Right renal cortex interstitium (tissue), 3 donors: ENCODE data around the gene SPACA6. TPM values are rescaled to one million over a fixed set of nuclear protein-coding genes. Genes with fewer than 3 reads are reported as not detected.
"Not testable (repeated sequence)": the region's sequence is repeated elsewhere in the genome, so short reads cannot be mapped to it uniquely, and the experiment has no call there.

Experiments
- DNase-seq, 3 donors: peaks; one replicate each; pipeline ENCODE4 v3.0.0-alpha.2; 2013; ENCODE audit warnings: low read depth in 3 of 3, low spot score in 2 of 3
- polyA plus RNA-seq, 3 donors: library from polyadenylated mRNA; unstranded; fragments of 120-200 nt; gene quantifications; one replicate each; pipeline ENCODE4 v1.2.1, GENCODE V29; 2013; ENCODE audit not compliant: insufficient read length in 3 of 3

SPACA6 gene, protein sequence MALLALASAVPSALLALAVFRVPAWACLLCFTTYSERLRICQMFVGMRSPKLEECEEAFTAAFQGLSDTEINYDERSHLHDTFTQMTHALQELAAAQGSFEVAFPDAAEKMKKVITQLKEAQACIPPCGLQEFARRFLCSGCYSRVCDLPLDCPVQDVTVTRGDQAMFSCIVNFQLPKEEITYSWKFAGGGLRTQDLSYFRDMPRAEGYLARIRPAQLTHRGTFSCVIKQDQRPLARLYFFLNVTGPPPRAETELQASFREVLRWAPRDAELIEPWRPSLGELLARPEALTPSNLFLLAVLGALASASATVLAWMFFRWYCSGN
- polyA plus RNA-seq, result 10 to 100 TPM; 11.6 to 15.5 (median 12.1) TPM

DNA sequence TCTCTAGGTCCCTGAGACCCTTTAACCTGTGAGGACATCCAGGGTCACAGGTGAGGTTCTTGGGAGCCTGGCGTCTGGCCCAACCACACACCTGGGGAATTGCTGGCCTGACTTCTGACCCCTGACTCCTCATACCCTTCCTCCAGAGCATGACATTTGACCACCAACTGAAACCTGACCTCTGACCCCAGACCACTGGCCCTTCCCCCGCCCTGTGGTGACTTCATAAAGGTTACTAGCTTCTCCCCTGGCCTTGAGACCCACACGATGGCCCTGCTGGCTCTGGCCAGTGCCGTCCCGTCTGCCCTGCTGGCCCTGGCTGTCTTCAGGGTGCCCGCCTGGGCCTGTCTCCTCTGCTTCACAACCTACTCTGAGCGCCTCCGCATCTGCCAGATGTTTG, at the start of gene SPACA6:
Gene SPACA6 (plus strand): TSS at position 71 of the 400 bp plus-strand sequence. CDS start 197 bp downstream, at position 268.
- no peak for DNase-seq

DNA sequence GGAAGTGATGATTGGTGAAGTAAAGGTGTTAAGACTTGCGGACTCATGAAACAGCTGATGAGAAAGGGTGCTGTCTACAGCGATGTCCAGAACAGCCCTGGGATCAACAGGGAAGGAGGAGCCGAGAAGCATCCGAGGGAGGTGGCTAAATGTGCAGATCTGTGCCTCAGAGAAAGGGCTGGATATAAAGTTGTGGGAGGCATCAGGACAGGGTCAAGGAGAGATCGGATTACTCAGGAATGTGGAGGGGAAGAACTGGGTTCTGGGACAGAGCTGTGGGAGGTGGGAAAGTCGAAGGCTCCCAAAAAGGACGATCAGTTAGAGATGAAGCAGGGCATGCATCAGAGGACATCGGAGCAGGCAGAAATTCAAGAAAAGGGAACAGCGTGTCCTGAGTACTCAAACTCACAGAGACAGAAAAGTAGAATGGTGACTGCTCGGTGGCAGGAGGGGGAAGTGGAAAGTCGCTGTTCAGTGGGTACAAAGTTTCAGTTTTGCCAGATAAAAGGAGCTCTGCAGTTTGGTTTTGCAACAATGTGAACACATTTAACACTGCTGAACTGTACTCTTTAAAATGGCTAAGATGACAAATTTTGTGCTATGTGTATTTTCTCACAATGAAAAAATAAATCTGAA, 48.4 kb upstream of the SPACA6 start:
- no peak for DNase-seq

DNA sequence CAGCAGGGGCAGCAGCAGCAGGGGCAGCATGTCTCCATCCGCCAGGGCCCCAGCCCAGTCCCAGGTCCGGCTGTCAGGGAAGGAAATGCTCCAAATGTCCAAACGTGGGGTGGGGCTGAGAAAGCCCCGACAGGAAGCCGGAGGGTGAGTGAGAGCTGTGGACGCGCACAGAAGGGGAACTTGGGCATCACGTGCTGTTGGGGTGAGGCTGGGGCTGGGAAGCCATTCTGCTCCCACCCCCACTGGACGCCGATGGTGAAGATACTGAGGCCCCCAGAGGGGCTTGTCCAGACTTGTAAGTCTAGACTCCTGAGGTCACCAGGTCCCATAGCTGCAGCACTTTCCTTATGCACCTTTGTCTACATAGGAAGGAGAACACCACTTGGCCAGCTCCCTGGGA, 46.4 kb upstream of the SPACA6 start, which contains the start of gene SIGLEC14:
Gene SIGLEC14 (minus strand): TSS at position 96 of the 400 bp plus-strand sequence. CDS start 66 bp downstream, at position 30.
- DNase-seq, result not testable (repeated sequence)

DNA sequence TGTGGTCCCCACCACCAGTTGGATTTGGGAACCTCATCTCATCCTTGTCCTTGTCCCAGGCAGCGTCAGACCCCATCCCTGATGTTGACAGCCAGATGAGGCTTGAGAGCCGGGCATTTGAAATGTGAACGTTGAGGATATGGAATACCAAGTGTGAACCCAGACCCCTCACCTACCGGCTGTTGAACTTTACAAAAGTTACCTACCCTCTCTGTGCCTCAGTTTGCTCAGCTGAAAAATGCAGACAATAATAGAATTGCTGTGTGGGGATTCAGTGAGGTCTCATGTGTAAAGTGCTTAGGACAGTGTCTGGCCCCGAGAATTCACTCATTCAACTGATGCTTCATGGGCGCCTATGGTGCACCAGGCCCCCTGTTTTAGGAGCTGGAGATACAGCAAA, 45.8 kb upstream of the SPACA6 start:
- DNase-seq, result no peak

DNA sequence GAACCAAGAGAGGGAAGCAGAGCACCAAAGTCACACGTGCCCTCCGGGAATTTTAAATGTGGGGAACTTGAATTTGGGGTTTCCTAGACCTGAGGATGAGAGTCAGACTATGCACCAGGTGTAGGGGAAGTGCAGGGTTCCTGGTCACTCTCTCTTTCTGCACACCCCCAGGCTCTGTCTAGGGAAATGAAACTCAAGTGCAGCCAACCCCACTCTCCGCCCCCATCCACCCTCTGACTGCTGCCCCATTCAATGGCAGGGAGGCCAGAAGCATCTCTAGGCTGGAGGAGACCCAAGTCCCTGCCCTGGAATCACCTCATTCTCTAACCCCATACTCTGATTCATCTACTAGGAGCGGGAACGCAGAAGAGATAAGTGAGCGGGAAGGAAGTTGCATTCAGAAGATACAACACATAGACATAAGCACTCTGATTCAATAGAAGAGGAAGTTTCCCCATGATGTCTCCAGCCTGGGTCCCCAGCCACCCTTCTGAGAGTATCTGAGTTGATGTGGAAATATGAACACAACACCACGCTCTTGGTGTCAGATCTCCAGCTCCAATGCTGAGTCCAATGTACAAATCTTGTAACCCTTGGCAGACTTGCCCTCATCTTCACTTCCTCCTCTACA, 41.8 kb upstream of the SPACA6 start:
- DNase-seq, result no peak

DNA sequence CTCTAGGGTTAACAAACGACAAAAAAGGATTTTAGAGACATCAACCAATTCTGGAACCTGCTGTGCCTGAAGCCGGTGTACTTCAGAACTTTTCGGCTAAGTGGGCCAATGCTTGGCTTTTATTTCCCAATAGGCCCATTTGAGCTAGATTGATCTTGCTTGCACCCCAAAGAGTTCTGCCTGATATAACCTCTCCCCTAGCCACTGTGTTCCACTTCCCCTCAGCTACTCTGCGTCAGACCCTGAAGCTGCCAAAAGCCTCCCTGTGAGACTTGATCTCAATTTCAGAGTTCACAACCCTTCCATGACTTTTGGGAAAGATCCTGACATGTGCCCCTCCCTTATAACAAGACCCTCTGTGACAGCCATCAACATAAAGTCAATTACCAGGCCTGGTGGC, 40.9 kb upstream of the SPACA6 start:
- DNase-seq, result no peak

DNA sequence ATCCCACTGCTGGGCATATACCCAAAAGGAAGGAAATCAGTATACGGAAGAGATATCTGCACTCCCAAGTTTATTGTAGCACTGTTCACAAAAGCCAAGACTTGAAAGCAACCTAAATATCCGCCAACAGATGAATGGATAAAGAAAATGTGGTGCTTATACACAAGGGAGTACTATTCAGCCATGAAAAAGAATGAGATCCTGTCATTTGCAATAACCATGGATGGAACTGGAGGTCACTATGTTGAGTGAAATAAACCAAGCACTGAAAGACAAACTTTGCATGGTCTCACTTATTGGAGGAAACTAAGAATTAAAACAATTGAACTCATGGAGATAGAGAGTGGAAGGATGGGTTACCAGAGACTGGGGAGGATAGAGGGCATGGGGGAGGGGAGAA, 40.0 kb upstream of the SPACA6 start:
- DNase-seq, result no peak

DNA sequence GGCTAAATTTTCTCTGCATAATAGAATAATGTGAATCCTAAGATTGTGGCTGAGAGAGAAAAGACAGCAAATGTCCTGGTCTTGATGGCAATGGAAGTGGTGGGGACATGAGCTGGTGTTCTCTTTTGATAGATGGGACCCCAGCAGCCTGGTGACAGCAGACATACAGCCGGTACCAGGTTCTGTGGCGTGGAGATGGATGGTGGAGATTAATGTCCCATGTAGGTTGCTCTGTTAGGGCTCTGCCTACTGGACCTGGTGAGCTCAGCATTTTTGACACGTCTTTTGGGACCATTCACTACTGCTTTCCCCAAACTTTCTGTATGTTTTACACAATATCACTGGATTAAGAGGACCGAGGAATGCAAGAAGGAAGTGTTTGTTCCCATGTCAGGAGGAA, 38.3 kb upstream of the SPACA6 start:
- DNase-seq, result no peak

DNA sequence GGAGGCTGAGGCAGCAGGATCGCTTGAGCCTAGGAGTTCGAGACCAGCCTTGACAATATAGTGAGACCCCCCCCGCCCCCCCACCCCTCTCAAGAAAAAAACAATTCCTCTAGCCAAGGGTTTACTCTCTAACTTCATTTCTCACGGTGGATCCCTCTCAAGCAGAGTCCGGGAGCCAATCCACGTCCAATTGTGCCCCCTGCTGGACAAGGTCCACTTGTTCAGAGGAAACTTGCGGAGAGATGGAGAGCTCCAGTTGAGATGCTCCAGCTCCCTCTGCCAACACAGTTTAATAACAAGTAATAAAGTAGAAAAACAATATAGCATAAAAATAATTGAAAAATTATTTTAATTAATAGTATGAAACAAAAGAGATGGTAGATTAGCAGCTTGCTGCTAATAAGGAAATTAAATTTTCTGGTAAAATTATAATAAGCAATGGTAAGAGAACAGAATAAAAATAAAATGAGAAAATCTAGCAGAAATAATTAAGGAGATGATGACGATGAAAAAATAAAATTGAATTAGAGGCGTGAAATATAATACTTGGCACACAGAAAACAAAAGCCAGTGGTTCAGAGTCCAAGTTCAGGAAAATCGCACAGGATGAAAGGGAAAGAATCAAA, 32.0 kb upstream of the SPACA6 start:
- DNase-seq, result peak; percentile 56 to 67 (median 62)

DNA sequence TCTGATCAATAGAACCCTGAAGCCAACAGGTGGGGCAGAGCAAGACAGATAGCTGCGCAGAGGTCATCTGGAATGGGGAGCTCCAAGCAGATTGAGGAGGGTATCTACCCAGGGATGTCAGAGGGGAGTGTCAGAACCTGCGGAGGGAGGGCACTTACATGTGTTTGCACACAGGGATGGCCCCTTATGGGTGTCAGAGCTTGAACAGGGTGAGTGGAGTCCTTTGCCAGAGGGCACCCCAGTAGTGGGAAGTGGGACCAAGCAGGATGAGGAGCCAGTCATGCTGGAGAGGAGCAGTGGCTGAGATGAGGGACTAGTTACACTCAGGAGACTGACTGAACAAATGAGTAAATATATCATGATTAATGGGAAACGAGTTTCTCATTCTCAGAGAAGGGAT, 29.5 kb upstream of the SPACA6 start:
- no peak for DNase-seq

DNA sequence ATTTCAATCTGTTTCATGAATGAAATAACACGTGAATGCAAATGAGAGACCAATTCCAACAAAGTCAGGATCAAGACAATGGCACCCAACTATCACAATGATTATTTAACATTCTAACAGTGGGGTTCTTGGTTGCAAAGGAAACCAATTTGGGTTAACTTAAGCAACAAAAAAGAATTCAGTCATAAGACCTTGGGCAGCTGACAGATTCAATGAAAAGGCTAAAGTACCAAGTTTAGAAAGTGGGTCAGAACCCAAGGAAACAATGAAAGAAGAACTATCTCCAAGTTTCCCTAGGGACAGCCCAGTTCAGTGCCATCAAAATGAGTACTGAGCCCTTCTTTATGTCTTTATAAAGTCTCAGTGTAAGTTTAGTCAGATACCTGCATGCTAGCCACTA, 29.0 kb upstream of the SPACA6 start:
- no peak for DNase-seq

DNA sequence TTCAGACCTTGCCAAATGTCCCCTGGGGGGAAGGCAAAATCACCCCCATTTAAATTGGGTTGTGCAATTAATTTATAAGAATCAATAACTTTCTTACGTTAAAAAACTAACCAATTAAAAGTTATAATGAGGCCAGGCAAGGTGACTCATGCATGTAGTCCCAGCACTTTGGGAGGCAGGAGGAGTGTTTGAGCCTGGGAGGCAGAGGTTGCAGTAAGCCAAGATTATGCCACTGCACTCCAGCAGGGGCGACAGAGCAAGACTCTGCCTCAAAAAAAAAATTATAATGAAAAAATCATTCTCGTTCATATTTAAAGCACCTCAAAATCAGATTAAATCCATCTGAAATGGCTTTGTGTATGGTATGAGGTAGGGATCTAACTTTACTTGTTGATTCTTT, 28.1 kb upstream of the SPACA6 start:
- DNase-seq, result no peak

DNA sequence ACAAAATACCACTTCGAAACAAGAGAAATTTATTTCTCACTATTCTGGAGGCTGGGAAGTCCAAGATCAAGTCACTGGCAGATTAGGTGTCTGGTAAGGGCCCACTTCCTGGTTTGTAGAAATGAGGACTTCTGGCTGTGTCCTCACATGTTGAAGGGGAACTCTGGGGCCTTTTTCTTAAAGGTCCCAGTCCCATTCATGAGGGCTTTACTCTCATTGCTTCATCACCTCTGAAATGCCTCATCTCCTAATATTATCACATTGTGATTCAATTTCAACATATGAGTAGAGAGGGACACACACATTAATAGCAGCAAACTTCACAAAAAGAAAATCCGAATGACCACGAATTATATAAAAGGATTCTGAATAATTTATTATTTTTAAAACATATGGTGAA, 24.9 kb upstream of the SPACA6 start:
- no peak for DNase-seq

DNA sequence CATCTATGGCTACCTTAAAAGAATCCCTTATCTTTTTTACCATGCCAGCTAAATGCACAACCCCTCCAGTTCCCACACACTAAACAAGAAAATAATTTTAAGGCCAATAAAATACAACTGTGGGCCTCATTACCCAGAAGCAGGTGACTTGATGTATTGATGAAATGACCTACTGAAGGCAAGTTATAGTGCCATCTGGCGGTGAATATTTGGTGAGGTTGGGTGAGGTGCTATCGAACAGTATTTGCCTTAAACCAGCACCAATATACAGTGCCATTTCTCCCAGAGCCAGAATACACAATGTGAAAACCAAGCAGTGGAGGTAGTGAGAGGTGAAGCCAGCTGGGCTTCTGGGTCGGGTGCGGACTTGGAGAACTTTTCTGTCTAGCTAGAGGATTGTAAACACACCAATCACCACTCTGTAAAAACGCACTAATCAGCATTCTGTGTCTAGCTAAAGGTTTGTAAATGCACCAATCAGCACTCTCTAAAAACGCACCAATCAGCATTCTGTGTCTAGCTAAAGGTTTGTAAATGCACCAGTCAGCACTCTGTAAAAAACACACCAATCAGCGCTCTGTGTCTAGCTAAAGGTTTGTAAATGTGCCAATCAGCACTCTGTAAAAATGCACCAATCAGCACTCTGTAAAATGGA, 17.1 kb upstream of the SPACA6 start:
- DNase-seq, result not testable (repeated sequence)

DNA sequence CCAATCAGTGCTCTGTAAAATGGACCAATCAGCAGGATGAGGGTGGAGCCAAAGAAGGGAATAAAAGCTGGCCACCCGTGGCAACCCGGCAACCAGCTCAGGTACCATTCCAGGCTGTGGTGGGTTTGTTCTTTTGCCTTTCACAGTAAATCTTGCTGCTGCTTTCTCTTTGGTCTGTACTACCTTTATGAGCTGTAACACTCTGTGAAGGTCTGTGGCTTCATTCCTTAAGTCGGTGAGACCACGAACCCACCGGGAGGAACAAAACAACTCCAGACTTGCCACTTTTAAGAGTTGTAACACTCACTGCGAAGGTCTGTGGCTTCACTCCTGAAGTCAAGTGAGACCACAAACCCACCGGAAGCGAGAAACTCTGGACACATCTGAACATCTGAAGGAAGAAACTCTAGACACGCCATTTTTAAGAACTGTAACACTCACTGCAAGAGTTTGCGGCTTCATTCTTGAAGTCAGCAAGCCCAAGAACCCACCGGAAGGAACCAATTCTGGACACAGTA, 16.5 kb upstream of the SPACA6 start:
- no peak for DNase-seq

DNA sequence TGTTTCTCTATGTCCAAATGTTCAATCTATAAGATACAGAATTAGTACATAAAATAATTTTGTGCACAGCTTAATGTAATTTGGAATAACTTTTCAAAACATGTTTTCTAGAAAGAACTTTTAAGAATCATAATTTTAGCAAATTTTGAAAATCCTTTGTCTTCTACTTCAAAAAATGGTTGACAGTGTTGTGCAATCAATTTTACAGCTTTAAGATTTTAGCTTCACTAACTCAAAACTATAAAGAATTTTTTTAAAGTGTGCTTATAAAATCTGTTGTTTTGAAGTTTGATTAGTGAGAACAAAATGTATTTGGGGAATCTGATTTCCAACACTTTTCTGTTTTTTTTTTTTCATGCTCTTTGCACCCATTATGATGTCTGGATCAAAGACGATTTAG, 12.7 kb upstream of the SPACA6 start:
- no peak for DNase-seq

DNA sequence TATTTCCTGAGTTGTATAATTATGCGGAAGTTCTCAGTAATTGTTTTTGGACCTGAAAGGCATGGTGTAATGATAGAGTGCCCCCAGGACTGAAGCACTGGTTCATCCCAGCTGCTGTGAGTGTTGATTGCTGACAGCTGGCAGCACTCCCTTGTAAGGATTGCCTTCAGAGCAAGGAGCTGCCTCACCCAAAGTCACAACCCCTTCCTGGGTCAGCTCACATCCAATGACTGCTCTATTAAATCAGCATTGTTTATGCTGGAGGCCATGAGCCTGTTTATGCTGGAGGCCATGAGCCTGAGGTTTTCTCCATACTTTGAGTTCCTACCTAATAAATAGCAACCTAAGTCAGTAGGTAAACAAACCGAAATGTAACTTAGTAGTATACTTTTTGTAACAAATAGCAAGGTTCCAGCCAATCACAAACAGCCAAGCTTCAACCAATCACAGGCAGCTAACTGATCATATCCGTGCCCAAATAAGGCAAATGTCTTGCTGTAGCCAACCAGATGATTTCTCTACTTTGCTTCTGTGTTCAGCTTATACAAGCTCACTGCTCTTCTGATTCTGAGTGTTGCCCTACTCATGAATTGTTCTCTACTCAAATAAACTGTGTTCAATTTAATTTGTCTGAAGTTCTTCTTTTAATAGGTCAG, 11.7 kb upstream of the SPACA6 start:
- DNase-seq, result no peak

DNA sequence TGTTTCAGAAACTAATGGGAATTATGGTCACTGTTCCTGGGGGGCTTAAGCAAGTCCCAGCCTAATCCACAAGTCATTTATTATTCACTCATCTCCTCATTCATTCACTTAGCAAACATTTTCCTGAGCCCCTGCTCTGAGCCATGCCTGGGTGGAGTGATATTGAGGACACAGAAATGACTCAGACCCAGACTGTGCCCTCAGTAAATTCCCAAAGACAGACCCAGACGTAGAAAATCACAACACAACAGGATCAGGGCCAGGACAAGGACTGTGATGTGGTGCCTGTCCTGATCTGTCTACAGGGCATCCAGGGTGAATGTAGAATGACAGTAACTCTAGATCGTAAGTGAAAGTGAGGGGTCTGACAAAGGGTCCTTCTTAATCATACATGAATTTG, 7.0 kb upstream of the SPACA6 start:
- no peak for DNase-seq

DNA sequence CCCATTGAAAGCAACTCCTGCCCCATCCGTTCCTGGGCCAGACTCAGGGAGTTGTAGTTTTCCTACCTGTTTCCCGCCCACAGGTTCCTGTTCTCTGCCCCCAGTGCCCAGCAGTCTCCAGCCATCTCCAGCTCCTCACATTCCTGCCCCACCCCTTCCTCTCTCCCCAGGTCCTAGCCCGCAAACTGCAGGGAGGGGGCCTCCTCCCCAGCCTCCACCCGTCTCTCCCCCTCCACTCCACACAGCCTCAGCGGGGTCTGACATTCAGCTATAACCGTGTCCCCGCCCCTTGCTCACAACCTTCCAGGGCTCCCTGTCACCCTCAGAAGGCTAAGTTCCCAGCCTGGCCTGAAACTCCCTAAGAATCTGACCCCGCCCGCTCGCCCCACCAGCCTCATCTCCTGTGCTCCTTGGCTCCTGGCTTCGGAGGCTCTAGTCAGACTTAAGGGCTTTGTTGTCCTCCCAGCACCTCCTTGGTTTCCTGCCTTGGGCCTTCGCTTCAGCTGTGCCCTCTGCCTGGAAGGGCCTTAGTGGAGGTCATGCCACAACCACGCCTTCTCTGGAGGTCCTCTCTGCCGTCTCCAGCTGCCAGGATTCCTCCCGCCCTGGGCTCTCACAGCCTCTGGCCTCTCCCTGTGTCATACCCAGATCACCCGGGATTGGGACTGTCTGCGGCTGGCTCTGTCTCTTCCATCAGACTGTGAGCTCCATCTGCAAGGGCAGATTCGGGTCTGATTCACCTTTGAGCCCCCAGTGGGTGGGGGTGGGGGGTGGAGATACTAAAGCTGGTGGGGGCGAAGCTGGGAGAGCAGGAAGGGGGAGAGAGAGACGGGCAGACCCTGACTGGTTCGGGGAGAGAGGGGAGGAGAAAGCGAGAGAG, 5.1 kb upstream of the SPACA6 start:
- no peak for DNase-seq
